UCSD-AML1 (cell line): ENCODE measurements around the gene LGALS7.
"Not testable (repeated sequence)": the region's sequence is repeated elsewhere in the genome, so short reads cannot be mapped to it uniquely, and the experiment has no call there.

ENCODE experiments used
- DNase-seq: peaks from one replicate; lab custom pipeline; 2025; ENCODE audit not compliant: unreplicated experiment; lab: John Stamatoyannopoulos, UW

LGALS7 gene

DNA sequence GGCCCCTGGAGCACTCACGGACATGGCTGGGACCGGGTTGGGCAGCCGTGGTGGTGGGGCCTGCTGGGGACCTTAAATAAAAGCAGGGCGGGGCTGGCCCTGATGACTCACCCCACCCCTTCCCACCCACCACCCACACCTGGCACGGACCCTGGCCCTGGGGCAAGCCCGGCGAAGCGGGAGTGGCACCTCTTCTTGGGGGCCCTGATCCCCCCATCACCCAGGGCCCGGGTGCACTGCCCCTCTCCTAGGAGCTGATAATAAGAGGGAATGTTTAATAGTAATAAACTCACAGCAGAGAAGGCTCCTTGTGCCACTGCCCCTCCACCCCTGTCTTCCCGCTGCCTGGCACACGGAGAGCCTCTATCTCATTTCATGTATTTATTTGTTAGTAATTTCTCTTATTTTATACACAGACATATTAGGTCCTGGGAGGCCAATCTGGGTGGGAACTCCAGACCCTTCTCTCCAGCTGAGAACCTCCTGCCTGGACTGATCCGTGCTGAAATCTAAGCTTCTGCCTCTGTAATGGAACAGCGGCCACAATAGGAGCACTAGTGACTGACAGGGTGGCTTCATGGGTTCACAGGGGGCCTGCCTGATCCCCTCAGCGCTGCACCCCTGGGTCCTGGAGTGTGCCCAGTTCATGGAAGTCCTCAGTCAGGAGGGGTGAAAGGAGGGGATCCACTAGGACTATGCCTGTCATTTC lies at the start of gene LGALS7:
TSS of gene LGALS7 (minus strand) at position 49 of the 709 bp plus-strand sequence. CDS start at position 24, 25 bp downstream.
- DNase-seq, result no peak

DNA sequence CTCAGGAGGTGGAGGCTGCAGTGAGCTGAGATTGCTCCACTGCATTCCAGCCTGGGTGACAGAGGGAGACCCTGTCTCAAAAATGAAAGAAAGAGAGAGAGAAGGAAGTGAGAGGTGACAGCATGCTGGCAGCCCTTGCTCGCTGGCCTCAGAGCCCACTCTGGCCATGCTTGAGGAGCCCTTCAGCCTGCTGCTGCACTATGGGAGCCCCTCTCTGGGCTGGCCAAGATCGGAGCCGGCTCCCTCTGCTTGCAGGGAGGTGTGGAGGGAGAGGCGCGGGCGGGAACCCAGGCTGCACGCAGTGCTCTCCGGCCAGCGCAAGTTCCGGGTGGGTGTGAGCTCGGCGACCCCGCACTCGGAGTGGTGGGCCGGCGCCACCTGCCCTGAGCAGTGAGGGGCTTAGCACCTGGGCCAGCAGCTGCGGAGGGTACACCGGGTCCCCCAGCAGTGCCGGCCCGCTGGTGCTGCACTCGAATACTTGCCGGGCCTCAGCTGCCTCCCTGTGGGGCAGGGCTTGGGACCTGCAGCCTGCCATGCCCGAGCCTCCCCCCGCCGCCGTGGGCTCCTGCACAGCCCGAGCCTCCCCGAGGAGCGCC lies 48.0 kb upstream of the LGALS7 start:
- not testable (repeated sequence) for DNase-seq

DNA sequence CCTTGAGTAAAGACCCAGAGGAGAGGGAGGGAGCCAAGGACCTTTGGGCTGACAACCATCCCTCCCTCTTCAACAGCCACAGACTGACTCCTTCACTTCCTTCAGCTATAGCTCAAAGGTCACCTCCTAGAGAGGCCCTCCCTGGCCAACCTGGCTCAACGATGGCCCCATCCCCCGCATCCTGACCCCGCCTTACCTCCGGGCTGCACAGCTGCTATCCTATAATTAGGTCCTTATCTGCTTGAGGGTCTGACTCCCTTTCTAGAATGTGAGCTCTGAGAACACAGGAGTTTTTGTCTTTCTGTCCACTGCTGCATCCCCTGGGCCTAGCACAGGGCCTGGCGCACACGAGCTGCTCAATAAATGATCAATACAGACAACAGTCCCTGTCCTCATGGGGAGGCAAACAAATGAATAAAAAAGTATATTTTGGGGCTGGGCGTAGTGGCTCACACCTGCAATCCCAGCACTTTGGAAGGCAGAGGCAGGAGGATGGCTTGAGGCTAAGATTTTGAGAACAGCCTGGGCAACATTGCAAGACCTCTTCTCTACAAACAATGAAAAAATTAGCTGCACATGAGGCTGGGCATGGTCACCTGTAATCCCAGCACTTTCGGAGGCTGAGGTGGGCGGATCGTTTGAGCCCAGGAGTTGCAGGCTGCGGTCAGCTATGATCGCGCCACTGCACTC lies 46.1 kb upstream of the LGALS7 start:
- DNase-seq, result no peak

DNA sequence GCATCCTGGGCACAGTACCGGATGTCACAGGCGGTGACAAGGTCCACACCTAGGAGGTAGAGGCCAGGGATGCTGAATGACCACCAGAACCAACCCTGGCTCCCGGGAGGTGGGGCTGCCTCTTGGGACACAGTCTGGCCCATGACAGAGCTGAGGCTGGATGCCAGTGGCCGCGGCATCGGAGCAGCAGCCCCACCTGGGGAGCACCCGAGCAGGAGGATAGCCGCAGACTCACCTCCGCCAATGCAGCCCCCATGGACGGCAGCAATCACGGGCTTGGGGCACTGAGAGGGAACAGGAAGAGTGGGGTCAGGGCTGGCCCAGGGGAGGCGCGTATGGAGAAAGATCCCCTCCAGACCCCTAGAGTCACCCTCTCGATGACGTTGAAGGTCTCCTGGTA lies 43.8 kb upstream of the LGALS7 start:
- DNase-seq, result no peak

DNA sequence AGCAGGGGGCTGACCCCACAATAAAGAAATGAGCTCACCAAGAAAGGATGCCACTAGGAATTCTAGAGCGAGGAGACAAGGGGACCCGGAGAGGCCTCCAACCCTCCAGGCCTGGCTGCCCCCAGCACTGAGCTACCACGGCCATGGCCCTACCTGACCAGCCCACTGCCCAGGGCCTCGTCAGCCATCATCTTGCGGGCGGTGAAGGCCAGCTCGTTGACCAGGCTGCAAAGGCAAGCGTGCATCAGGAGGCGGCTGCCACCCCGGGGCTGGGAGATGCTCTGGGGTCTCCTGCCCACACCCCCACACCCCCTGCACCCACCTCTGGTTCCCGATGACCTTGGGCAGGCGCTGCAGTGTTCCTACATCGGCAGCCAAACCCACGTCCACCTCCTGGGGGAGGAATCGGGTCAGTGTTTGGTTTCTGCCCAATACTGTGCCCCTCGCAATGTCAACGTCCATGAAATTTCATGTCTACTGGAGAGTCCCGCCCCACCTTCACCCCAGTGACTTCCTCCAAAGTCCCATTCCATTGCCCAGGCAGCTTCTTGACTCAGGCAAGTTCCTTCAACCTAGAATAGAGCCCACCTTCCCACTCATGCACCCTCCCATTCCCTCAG lies 42.9 kb upstream of the LGALS7 start:
- DNase-seq, result no peak

DNA sequence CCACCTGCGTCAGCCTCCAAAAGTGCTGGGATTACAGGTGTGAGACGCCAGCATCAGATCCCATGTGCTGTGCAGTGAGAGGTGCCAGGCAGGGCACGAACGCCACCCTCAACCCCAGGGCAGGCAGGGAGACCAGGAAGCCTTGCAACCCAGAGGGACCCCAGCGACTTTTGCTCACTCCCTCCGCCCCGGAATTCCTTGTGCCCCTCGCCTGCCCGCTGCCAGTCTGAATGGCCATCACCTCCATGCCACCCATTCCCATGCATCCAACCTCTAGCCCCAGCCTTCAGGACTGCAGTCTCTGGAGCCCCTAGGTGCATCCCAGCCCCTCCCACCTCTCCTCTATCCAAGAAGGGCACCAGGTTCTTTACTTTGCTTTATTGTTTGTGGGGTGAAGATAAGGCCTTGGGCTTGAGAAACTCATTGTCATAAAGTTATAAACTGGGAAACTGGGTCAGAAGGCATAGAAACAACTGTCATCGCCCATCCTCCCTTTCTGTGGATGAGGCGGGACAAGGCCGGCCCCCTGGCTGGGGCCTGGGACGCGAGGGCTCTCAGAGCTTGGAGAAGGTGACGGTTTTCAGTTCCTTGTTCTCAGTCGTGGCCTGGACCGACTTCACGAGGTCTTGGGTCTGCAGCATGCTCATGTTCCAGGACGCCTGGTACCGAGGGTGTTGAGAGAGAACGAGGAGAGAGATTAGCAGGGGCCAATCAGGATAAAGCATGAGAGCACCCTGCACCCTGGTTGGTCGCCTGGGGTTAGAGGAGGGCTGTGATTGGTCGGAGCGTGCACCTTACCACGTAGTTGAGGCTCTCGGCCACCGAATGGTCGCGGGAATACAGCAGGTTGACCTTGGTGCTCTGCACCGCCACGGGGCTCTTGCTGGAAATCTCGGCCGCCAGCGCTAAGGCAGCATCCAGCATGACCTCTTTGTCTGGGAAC lies 42.0 kb upstream of the LGALS7 start:
- DNase-seq, result no peak

DNA sequence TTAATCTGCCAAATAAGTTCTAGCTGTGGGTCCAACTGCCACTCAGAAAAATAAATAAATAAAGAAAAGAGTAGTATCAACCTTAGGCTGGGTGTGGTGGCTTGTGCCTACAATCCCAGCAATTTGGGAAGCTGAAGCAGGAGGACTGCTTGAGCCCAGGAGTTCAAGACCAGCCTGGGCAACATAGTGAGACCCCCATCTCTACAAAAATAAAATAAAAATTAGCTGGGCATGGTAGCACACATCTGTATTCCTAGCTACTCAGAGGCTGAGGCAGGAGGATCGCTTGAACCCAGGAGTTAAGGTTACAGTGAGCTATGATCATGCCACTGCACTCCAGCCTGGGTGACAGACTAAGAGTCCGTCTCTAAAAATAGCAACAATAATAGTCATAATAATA lies 40.6 kb upstream of the LGALS7 start:
- not testable (repeated sequence) for DNase-seq

DNA sequence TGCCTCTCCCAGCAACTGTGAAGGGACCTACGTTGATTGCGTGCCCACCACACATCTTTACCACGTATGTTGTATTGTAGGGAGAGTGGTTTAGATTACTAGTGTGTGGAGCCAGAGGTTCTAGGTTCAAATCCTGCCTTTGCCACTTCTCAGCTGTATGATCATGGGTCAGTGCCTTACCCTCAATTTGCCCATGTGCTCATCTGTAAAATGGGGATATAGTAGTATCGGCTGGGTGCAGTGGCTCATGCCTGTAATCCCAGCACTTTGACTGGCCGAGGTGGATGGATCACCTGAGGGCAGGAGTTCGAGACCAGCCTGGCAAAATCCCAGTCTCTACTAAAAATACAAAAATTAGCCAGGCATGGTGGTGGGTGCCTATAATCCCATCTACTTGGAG lies 40.0 kb upstream of the LGALS7 start:
- no peak for DNase-seq

DNA sequence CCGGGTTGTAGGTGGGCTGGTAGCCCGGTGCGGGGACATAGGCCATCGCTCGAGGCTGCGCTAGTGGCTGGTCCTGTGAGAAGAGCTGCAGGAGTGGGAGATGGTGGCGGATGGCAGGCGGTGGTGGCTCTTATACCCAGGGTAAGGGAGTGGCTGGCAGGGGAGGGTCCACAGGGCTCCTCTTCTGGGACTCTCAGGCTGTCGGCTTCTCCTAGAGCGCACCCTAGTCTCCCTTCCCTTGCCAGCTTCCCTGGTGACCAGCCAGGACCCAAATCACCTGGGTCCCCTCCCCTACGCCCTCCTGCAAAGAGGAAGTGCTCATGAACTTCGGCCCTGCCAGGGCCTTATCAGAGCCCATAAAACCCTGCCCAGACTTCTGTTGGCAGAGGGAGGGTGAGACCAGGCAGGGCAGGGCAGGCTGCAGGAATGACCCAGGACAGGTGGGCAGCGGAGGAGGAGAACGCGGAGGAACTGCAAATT lies 39.6 kb upstream of the LGALS7 start, which contains the start of gene LGALS4:
TSS of gene LGALS4 (minus strand) at position 105 of the 480 bp plus-strand sequence. CDS start at position 46, 59 bp downstream.
- no peak for DNase-seq

DNA sequence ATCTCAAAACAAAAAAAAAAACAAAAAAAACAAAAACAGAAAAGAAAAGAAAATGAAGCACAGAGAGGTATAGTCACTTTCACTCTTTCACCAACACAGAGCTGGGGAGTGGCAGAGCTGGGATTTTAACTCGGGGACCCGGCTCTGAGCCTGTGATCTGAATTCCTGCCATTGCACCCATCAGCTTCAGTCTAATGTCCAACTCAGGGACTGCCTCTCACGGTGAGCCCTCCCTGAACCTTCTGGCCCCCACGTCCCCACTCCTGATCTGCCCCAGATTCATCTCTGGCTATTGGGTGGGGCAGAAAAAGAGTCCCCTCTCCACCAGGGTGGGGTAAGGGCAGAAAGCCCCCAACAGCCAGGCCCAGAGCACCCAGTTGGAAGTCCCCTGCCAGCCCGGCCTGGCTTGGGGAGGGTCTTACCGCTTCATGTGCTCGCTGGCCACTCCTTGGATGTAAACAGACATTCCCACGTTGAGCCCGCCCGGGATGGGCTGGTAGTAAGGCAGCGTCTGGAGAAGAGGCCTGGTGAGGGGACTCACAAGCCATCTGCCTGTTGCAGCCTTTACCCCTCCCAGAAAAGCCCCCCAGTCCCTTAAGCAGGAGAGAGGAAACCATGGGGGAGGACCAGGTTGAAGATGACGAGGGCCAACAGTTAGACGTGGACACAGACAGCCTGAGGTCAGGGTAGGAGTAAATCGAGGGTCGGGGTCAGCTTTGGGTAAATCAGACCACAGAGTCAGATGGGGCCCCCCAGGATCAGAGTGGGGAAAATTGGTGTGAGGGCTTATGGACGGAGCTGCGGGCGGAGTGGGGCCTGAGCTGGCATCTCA lies 38.9 kb upstream of the LGALS7 start:
- no peak for DNase-seq

DNA sequence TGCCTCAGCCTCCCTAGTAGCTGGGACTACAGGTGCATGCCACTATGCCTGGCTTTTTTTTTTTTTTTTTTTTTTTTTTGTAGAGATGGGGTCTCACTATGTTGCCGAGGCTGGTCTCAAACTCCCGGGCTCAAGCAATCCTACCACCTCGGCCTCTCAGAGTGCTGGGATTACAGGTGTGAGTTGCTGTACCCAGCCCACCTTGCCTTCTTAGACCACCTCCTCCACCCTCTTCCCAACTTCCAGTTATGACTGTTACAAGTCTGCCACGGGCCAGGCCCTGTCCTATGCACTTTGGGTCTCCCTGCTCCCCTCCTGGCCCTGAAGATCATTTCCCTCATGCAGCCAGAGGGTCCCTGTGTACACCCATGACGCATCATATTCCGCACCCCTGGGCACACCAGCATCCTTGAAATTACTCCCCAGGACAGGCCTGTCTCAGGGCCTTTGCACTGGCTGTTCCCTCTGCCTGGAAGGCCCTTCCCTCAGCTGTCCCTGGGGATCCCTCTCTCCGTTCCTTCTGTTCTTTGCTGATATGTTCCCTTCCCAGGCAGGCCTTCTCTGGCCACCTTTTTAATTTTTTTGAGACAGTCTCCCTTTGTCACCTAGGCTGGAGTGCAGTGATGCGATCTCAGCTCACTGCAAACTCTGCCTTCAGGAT lies 36.4 kb upstream of the LGALS7 start:
- no peak for DNase-seq

DNA sequence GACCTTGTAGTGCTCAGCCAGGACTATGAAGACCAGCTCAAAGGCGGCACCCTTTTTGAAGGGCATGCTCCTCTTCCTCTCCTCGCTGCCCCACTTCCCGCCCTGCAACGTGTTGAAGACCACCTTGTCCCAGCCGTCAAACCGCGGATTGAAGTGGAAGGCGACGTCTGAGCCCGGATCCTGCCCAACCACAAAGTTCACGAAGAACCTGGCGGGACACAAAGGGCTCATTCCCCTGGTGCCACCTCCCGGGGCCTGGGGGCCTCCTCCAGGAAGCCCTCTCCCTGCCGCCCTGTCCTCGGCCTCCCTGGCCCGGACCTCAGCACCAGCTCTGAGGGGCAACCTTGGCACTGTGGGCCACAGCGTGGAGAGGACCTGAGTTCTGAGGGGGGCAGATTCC lies 35.4 kb upstream of the LGALS7 start:
- no peak for DNase-seq

DNA sequence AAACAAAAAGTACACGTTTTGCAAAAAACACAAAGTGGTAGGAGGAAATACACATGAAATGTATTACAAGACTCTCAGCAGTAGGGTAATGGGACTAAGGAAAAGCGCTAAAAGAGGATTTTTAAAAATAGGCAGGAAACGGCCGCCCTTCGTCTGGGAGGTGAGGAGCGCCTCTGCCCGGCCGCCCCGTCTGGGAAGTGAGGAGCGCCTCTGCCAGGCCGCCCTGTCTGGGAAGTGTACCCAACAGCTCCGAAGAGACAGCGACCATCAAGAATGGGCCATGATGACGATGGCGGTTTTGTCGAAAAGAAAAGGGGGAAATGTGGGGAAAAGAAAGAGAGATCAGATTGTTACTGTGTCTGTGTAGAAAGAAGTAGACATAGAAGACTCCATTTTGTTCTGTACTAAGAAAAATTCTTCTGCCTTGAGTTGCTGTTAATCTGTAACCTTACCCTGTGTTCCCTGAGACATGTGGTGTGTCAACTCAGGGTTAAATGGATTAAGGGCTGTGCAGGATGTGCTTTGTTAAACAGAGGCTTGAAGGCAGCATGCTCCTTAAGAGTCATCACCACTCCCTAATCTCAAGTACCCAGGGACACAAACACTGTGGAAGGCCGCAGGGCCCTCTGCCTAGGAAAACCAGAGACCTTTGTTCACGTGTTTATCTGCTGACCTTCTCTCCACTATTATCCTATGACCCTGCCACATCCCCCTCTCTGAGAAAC lies 34.2 kb upstream of the LGALS7 start:
- not testable (repeated sequence) for DNase-seq

DNA sequence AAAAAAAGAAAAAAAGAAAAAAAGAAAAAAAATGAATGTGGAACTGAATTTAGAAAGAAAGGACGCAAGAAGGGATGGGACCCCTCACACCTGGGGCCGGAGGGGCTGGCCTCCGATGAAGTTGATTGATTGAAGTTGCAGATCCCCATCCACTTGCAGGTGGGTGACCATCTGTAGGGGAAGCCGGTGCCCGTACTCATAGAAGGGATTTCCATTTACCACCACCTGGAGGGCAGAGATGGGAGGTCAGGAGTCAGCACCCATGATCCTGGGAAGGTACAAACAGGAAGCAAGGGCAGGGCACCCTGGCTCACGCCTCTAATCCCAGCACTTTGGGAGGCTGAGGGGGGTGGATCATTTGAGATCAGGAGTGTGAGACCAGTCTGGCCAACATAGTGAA lies 33.1 kb upstream of the LGALS7 start:
- DNase-seq, result no peak

DNA sequence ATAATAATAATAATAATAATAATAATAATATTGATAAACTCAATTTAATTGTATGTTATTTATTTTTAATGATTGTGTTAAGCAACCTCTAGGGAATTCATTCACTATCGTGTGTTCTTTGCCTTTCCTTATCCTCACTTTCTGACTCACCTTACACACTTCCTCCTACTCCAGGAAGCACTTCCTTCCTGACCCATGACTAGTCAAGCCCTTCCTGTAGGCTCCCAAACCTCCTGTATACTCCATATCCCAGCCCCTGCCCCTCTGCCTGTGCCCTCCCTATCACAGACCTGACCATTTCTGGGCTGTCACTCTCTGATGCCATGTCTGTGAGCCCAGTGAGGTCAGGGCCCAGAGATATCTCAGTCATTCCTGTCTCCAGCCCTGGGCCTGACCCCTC lies 31.9 kb upstream of the LGALS7 start:
- DNase-seq, result no peak

DNA sequence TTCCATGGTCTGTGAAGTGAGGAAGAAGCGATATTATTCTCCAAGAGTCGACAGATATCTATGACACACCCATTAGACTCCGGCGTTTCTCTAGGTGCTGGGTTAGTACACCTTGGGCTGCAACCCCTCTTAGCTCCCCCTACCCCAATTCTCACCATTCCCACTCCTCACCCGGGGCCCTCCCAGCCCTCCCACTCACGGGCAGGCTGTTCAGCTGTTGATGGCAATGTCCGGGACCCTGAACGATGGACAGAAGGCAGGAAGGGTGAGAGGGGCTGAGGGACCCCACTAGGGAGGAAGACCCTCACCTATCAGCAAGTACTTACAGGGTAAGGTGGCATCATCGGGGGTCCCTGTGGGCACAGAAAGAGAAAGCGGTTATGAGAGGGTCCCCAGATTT lies 30.2 kb upstream of the LGALS7 start:
- no peak for DNase-seq

DNA sequence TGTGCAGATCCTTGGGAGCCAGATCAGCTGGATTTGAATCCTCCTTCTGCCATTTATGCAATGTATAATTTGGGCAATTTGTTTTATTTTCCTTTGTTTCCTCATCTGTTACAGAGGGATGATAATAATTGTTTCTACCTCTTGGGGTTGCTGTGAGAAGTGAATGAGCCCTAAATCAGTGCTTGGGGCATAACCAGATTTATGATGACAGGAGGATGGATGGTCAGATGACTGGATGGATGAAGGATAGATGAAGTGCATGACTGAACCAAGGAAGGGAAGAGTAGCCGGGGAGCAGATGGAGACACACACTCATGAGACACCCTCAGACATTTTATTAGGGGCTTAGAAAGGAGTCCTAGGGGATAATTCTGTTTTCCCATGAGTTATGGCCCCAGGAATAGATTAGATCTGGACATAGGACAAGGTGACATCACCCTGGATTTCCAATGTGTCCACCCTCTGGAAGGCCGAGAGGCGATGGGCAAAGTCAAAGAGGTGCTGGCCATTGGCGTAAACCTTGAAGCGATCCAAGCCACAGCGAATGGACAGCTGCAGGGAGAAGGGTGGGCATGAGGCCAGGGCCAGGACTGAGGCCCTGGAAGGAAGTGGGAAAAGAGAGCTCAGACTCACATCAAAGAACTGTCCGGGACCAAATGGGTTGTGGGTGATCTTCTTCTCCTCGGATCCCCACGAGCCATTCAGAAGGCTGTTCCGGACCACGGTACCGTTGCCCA lies 28.2 kb upstream of the LGALS7 start:
- DNase-seq, result no peak
